Measurements from ENCODE around the gene SBSN.

- no peak for TF ChIP-seq CTCF (IDR thresholded peaks at IDR 0.05 in 2 of 3, conservative IDR thresholded peaks at IDR 0.05 in 1 of 3; ENCODE audit: insufficient read depth in 2 of 3, low read depth in 1 of 3, low read length in 3 of 3)
- no peak for TF ChIP-seq ZFPM2 (CRISPR knock-in tag; IDR thresholded peaks at IDR 0.05)
- no peak for TF ChIP-seq FOXM1 (IDR thresholded peaks at IDR 0.05; ENCODE audit: low read depth)
- TF ChIP-seq FOXM1 (CRISPR knock-in tag; IDR thresholded peaks at IDR 0.05; ENCODE audit: low read depth) = no peak
- TF ChIP-seq GABPA (tag; conservative IDR thresholded peaks at IDR 0.05; ENCODE audit: low read depth) = no peak
- TF ChIP-seq HDAC3 (IDR thresholded peaks at IDR 0.05; ENCODE audit: borderline replicate concordance, partially characterized antibody) = no peak
- TF ChIP-seq TFE3 (CRISPR knock-in tag; IDR thresholded peaks at IDR 0.05) = no peak
- TF ChIP-seq ZNF263 (CRISPR knock-in tag; IDR thresholded peaks at IDR 0.05; ENCODE audit: borderline replicate concordance) = no peak
- TF ChIP-seq PRDM10 (IDR thresholded peaks at IDR 0.05; ENCODE audit: partially characterized antibody) = no peak
- TF ChIP-seq NR3C1 (CRISPR knock-in tag; IDR thresholded peaks at IDR 0.05) = no peak
- TF ChIP-seq HMG20B (CRISPR knock-in tag; IDR thresholded peaks at IDR 0.05) = no peak
Measured at GRCh38 chr19:35531291-35531690, 3.2 kb upstream of the SBSN start.

Data from K562 (cell line).